Stimulated activated CD8-positive, alpha-beta memory T cell treated with anti-CD3 and anti-CD28 coated beads, Interleukin-7, amount 100 ng/mL, for 4 hours (primary cell): Measurements from ENCODE around the gene SFXN5.

ENCODE experiments used
- DNase-seq, 2 donors: peaks; one replicate each; pipeline ENCODE4 v3.0.0-alpha.2; 2020; ENCODE audit warnings: low read depth in 2 of 2

The SFXN5 gene

DNA sequence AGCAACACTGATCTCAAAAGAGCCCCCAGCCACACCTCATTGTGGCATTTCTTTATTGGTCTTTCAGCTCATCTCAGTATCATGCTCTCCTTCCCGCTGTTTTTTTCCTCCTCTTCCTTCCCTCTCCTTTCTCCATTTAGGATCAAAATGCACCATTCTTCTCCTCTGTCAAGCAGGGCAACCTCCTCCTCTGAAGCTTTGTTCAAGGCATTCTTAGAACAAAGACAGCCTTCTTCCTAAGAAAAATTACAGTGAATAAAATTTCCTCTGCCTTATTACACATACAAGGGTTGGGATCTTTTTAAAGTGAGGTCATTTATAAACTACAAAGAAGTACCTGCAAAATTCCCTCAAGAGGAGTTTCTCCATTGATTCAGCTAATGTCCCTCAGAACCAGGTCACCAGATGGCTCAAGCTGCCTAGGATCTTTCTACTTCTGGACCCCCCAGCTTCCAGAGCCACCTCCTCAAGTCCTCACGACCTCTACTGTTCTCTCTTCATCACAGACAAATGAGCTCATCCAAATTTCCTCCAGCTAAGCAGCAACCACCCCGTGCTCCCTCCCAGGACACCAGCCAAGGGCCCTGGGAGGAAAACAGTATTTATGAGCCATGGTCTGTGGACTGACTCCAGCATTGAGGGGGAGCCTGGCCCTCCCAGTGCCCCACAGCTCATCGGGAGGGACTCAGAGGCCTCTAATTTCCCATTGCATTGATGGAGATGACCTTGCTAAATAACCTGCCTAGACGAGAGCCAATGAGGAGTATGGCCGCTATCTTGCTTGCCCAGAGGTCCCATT, 18.0 kb downstream of the SFXN5 start:
- DNase-seq: no peak

DNA sequence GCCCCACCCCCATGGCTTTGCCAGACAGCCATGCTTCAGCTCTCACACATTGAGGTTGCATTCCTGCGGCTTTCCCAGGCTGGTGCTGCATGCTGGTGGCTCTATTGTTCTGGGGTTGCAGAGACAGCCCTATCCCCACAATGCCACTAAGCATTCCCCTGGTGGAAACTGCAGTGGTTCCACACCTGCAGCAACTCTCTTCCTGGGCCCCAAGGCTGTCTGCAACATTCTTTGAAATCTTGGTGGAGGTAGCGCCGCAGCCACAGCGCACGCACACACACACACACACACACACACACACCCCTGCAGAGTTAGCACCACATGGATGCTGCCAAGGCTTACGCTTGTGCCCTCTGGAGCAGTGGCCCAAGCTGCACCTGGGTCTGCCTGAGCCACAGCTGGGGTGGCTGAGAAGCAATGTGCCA, 21.4 kb downstream of the SFXN5 start:
- no peak for DNase-seq

DNA sequence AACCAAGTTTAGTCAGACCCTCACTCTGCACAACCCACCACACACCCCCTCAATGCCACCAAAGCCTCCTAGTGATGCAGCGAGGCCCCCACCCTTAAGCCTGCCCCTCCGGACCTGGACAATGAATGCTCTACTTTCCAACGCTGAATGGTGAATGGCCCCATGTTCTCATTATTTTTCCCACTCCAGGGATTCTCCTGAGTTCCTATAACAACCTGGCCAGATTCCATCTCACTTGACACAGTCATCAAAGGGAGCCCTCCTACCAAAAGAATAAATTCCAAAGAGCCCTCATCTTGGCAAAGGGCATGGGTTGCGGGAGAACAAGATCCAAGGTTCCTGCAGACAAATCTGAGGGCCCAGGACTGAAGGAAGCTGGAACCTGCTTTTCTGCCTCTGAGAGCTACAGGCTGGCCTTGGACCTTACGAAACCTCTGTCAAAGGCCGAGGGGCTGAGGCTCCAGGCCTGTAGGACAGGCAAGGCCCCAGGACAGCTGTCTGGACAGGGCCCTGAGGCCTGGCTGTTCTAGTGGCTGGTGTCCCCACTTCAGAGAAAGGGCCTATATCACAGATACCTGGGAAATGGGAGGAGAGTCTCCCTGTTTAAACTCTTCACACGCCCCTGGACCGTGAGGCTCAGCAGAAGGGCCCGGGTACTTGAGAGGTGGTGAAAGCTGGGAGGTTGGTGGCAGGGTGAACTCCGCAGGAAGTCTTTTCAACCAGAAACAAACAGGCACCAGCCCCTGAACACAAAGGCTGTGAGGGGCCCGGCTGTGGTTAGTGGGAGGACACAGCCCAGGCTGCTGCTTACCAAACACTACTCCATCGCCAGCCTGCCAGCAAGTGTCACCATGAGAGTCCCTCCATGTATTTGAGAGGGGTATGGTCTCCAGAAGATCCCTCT, 27.3 kb downstream of the SFXN5 start:
- no peak for DNase-seq

DNA sequence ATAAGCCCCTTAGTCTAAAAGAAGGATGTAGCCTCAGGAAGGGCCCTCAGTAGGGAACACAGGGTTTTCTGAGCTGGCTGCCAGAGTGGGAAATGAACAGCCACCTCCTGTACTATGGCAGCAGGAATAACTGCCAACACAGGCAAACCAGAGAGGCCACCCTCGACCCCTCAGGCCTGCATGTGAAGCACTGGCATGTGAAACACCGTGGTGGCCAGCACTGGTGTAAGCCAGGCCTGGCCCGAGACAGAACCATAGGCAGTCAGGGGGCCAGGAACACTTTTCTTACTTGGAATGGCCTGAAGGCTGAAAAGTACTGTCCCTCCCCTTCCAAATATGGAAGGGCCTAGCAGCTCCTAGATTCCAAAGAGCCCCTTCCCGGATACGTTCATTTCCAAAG, 28.2 kb downstream of the SFXN5 start:
- DNase-seq: no peak

DNA sequence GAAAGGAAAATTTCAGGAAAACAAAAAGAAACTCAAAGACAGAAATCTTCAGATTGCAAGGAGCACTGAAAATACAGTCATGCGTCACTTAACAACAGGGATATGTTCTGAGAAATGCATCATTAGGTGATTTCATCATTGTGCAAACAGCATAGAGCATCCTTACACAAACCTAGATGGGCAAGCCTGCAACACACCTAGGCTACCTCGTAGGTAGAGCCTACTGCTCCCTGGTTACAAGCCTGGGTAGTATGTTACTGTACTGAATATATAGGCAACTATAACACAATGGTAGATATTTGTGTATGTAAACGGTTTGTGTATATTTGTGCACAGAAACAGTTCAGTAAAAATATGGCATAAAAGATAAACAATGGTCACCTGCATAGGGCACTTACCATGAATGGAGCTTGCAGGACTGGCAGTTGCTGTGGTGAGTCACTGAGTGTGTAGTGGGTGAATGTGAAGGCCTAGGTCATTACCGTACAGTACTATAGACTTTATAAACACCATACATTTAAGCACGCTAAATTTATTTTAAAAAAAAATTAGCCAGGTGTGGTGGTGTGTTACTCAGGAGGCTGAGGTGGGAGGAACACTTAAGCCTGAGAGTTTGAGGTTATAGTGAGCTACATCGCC, 33.4 kb downstream of the SFXN5 start:
- no peak for DNase-seq

DNA sequence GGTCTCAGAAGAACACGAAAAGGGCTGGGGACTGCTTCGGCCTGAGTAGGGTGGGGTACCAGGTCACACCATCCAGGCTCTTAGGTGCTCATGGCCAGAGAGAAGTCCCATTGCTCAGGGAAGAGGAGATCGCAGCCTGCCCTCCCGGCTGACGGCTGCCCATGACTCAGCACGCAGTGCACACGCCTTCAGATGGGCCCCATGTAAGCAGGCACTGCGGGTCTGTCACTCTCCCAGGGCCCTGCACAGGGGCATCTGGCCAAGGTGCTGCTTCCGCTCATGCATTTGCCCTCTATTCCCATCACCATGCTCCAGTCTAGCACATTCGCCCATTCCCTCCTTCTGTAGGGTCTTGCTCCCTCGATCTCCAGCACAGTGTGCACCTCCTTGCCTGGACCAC, 34.7 kb downstream of the SFXN5 start:
- DNase-seq: no peak

DNA sequence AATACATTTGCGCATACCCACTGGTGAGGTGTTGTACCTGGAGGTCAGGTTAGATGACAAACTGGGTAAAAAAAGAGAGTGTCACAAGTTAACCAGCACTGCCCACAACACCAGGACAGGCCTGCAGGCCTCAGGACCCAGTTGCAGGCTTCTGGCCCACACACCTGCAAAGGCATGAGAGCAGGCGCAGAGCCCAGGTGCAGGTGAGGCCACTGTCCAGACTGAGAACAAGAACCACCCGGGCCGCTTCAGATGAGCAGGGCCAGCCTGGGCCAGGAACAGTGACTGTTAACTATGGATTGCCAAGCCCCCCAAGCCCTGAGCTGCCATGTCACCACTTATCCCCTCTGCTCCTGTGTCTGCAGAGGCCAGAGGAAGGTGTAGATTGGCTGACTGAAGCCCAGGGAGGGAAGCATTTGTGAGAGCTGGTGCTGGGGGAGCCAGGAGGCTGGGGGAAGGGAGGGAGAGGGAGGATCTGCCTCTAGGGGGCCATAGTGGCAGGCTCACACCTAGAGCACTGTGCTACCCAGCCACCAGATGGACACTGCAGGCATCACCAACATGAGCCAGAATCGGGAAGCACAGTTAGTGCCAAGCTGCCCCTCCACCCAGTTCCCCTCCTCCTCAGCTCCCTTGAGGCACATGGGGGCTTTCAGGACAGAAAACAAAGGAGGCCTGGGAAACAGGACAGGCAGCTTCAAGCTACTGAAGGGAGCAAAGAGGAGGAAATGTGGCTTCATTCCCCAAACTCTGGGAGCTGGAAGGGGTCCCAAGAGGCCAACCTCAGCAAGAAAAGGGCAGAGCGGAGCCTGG, 35.4 kb downstream of the SFXN5 start:
- DNase-seq: no peak

DNA sequence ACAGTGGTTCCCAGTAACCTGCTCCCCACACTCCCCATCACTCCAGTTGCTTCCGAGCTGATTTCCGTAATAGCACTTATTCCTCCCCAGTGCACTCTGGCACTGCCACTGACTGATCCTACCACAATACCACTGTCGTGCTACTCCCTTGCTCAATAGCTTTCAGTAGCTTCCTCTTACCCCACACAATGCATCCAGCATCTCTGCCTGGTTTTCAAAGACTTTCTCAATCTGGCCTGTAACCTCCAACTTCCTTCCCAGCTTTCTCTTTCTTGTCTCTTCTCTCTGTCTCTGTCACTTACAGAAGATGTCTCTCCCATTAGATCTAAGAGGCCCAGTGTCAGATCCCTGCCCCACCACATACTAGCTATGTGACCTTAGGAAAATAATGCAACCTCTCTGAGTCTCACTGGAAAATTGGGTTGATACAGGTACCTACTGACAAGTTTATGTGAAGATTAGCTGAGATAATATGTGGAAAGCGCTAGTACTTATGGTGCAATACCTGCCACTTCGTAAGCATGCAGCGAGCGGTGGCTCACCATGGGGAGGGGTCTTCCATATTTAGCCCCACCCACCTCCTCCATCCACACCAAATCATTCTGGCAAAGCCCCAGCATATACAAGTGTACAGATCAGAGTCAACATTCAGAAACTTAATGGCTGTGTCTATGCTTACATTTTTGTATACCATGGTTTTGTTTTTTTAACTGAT, 36.7 kb downstream of the SFXN5 start:
- no peak for DNase-seq

DNA sequence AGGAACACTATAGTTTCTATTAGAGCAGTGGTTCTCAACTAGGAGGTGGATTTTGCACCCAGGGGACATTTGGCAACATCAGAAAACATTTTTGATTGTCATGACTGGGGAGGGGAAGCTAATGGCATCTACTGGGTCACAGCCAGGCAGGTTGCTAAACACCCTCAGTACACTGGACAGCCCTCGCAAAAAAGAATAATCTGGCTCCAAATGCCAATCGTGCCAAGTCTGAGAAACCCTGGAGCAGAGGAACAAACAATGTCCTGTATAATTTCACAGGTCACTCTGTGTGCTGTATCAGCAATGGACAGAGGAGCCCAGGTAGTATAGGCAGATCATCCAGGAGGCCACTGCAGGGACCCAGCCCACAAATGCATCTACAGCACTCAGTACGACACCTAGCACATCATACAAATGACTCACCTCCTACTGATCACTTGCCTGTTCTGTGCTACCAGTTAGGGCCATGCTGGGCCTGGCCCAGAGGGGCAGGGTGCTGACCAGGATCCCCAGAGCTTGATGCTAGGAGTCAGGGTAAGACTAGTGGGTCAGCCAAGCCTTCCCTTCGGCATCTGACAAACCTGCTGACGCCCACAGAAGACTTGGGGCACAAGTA, 37.6 kb downstream of the SFXN5 start:
- no peak for DNase-seq

DNA sequence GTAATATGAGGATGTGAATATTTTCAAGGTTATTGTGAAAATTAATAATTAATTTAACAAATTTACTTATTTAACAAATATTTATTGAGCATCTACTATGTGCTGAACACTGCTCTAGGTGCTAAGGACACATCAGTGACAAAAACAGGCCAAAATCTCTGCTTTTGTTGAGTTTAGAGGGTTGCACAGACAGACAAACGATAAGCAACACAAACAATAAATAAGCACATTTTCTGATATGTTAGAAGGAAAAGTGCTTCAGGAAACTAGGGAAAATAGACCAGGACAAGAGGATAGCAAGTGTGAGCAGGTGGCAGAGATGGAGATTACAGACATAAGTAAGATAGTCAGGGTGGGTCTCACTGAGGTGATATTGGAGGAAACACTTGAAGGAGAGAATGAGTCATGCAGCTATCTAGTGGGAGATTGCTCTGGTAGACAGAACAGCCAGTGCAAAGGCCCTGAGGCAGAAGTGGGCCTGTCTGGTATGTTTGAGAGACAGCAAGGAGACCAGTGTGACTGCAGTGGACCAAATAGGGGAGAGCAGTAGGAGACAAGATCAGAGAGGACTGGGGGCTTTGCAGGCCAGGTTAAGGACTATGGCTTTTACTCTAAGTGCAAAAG, 38.3 kb downstream of the SFXN5 start:
- no peak for DNase-seq

DNA sequence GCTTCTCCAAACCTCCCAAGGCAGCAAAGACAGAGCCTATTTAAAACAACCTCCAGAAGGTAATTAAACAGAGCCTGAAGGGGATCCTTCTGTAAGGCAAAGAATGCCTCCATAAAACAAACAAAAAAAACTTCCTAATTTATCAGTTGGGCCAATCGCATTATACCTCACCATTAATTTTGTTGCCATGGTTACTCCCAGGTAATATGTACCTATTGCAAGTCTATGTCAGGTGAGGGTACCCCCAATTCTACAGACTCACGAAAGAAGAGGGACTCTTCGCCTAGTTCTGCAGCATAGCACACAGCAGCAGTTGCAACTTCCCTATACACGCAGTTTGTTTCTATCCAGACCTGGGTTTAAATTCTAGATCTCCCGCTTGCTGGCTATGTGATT, 38.8 kb downstream of the SFXN5 start:
- no peak for DNase-seq

DNA sequence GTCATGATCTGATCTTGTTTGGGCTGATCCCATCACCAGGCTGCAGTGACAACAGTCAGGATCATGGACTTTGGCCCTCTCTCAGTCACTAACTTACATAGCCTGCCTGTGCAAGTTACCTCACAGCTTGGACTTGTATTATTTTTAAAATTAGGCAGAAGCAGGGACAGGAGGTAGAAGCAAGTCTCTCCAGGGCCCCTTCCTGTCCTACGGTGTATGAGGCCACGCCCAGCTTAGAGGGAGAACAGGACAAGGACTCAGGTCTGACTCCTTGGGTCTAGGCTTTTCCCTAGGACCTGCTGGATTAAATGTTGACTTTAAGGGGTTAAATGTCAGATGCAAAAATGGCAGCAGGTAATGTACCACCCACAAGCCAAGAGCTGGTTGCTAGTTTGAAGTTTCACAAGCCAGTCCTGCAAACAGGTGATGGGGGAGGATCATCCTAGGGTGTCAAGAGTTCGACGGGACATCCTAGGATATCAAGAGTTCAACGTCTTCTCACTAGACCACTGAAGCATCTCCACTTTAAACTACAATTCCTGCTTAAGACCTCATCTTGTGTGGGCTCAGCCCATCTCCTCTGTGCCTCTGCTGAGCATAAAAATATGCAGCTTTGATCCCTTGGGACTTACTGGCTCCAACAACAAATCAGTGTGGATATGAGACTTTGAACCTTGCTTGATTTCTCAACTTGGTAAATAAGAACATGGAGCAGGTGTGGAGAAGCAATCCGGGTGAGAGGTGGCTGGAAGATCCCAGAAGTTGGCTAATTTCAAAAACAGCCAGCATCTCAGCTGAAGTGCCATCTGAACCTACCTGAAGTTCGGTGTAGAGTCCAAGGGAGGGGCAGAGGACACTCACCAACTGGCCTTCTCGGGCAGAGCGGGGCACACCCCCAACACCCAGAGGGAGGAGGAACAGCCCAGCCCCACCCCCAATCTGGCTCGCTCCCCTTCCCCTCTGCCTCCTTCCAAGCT, 39.5 kb downstream of the SFXN5 start:
- no peak for DNase-seq

DNA sequence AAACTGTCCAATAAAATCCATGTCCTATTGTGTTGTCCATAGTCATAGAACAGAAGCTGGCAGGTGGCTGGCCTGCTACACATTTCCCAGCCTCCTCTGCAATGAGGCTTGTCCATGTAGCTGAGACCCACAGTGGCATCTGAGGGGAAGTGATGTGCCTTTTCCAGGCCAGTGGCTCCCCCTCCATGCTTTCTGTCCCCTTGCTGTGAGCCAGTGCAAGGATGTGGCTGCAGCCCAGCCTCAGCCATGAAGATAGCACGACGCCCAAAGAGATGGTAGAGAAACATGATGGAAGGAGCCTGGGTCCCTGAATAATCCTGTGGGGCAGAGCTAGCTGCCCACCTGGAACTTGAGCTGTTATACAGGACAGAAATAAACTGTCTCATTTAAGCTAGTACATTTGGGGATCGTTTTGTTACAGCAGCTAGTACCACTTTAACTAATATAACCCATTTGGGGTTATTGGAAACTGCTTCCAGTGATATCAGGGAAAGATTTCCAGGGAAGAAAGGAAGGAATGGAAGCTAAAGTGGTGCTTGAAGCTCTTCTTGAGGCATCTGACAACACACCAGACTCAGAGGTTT, 40.3 kb downstream of the SFXN5 start:
- DNase-seq: no peak

DNA sequence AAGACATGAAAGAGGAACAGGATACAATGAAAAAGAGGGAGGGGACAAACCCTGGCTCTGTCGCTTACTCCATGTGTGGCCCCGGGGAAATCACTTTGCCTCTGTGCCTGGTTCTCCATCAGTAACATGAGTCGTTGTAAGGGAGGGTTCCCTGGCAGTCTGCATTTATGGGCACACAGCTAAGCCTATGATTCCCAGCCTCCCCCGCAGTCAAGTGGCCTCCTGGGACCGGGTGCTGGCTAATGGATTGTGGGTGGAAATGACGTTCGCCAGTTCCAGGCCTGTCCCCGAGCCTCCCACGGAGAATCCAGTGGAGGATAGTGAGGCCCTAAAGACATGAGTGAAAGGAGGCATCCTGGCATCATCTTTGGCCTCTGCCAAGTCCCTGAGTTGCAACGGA, 42.7 kb downstream of the SFXN5 start:
- DNase-seq: no peak

DNA sequence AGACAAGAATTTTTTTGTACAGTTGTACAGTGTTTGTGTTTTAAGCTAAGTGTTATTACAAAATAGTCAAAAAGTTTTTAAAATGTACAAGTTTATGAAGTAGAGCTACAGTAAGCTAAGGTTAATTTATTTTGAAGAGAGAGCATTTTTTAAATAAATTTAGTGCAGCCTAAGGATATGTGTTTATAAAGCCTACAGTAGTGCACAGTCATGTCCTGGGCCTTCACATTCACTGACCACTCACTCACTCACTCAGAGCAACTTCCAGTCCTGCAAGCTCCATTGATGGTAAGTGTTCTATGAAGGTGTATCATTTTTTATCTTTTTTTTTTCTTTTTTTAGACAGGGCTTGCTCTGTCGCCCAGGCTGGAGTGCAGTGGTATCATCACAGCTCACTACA, 44.2 kb downstream of the SFXN5 start:
- no peak for DNase-seq

DNA sequence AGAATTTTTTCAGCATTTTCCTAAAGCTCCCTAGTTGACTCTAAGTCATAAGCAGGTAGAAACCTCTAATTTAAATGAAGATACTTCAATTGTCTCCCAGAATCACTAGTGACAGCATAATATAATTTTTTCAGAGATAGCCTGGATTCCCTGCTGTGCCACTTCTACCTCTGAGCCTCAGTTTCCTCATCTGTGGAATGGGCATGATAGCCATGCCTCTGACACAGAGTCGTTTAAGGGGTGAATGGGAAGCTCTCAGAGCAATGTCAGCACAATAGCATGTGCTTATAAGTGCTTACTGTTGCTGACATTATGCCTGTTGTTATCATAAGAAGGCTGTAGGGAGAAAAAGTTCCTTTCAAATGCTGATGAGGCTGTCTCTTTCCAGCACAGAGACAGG, 48.0 kb downstream of the SFXN5 start:
- no peak for DNase-seq

DNA sequence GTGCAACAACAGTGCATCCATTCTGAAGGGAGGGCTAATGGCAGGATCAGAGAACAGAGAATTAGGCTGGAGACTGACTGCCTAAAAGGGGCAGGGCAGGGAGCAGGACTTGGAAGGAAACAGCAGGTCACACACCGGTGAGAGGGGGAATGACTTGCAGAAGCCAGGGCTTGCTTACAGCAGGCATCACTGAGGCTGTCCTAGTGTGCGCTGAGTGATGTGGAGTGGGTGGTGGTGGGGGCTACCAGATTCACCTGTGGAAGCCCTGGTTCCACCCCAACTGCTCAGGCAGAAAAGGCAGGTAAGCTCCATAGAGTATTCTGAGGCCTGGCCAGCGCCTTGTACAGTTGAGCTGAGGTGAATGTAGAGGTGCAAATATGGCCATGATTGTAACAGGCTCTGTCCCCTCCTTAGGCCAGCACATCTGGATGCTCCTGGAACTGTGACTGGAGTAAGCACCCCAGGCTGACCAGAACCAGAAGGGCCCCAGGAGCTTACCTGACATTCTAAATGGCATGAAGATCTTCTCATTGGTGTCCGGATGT, 49.4 kb downstream of the SFXN5 start:
- no peak for DNase-seq

DNA sequence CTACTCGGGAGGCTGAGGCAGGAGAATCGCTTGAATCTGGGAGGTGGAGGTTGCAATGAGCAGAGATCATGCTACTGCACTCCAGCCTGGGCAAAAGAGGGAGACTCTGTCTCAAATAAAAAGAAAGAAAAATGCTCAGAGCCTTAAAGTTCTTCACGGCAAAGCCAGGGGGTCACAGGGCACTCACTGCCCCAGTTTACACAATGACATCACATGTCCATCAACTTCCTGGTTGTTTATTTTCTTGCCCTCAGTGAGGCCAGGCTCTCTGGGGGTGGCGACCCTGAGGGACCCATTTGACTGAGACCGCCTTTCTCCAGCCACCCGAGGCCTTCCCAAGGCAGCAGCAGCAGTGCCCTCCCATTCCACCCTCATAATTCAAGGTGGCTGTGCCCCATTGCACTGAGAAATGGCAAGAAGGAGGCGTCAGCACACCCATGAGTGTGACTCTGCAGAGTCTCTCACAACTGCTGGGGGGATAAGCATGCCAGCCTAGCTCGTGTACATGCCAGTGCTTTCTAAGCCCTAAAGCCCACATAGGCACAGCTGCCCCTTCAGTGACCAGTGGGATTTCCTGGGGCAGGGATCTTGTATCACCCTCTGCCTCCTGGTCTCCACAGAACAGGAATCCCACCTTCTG, 50.0 kb downstream of the SFXN5 start:
- no peak for DNase-seq
